Measurements from ENCODE around the gene SLC38A1.

DNA sequence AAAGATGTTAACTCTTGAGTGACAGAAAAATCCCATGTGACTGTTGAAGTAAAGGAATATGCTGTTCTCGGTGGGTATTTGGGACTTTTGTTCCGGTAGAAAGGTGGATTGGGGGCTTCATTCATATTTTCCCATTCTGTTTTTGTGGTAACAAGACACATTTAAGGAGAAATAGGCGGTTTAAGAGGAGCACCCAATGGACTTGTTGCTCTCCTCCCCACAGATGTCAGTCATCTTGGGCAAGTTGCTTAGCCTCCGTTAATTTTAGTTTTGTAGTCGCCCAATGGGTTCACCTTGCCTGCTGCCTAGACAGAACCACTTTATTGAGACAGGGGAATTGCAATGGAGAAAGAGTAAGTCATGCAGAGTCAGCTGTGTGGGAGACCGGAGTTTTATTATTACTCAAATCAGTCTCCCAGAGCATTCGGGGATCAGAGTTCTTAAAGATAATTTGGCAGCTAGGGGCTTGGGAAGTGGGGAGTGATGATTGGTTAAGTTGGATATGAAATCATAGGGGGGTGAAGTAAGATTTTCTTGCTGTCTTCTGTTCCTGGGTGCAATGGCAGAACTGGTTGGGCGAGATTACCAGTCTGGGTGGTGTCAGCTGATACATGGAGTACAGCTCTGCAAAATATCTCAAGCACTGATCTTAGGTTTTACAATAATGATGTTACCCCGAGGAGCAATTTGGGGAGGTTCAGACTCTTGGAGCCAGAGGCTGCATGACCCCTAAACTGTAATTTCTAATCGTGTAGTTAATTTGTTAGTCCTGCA lies 50.3 kb downstream of the SLC38A1 start:
- TF ChIP-seq CTCF (IDR thresholded peaks at IDR 0.05 in 2 of 3, conservative IDR thresholded peaks at IDR 0.05 in 1 of 3; ENCODE audit: borderline replicate concordance in 1 of 3, insufficient read depth in 1 of 3, low read depth in 2 of 3, low read length in 2 of 3) (no peak), FOSL1 (IDR thresholded peaks at IDR 0.05; ENCODE audit: low read depth) (no peak), POLR2A (IDR thresholded peaks at IDR 0.05; ENCODE audit: borderline replicate concordance, extremely low read depth, insufficient read depth, insufficient read length) (no peak), EZH2 (IDR thresholded peaks at IDR 0.05) (no peak), ZNF274 (IDR thresholded peaks at IDR 0.05; ENCODE audit: low read depth, low read length) (no peak), RAD21 (IDR thresholded peaks at IDR 0.05; ENCODE audit: low read depth) (no peak), POLR2AphosphoS5 (IDR thresholded peaks at IDR 0.05; ENCODE audit: low read depth, low read length) (no peak), YY1 (IDR thresholded peaks at IDR 0.05; ENCODE audit: extremely low read depth, insufficient replicate concordance, low read depth, low read length) (no peak), EZH2phosphoT487 (IDR thresholded peaks at IDR 0.05; ENCODE audit: borderline replicate concordance) (no peak), CBX3 (IDR thresholded peaks at IDR 0.05; ENCODE audit: low read depth) (no peak)

Measured in HCT116 (cell line).